Osteocyte (in vitro differentiated cells): ENCODE data around the gene PRAC2. TPM values are rescaled to one million over a fixed set of nuclear protein-coding genes. Genes with fewer than 3 reads are reported as not detected.

Experiments used
- DNase-seq: peaks from one replicate; pipeline ENCODE4 v3.0.0; 2021; ENCODE audit warnings: mixed read lengths; ENCODE audit not compliant: unreplicated experiment; ENCODE audit errors: extremely low spot score
- H3K27ac Mint-ChIP-seq: one replicate; pipeline ENCODE4 v1.8.0; 2021; ENCODE audit warnings: mild to moderate bottlenecking, mixed read lengths; ENCODE audit not compliant: unreplicated experiment
- H3K27me3 Mint-ChIP-seq: one replicate; pipeline ENCODE4 v1.8.0; 2021; ENCODE audit warnings: mixed read lengths; ENCODE audit not compliant: unreplicated experiment
- H3K36me3 Mint-ChIP-seq: one replicate; pipeline ENCODE4 v1.8.0; 2021; ENCODE audit warnings: mixed read lengths; ENCODE audit not compliant: unreplicated experiment
- H3K4me1 Mint-ChIP-seq: one replicate; pipeline ENCODE4 v1.8.0; 2021; ENCODE audit warnings: mixed read lengths; ENCODE audit not compliant: unreplicated experiment
- H3K4me3 Mint-ChIP-seq: one replicate; pipeline ENCODE4 v1.8.0; 2021; ENCODE audit warnings: mild to moderate bottlenecking, moderate library complexity, mixed read lengths; ENCODE audit not compliant: unreplicated experiment
- H3K9me3 Mint-ChIP-seq: one replicate; pipeline ENCODE4 v1.8.0; 2021; ENCODE audit warnings: mixed read lengths; ENCODE audit not compliant: unreplicated experiment
- total RNA-seq: library from RNA; stranded (reverse); gene quantifications from 2 replicates; pipeline ENCODE4 v1.2.1, GENCODE V29; 2021
- TF ChIP-seq, protein P1 (sequence below): fragments of 200-600 bp; sonication (generic); IDR thresholded peaks from 2 replicates; pipeline ENCODE4 v1.5.0; 2021; ENCODE audit warnings: antibody characterized with exemption, mild to moderate bottlenecking, moderate library complexity

PRAC2 gene
- total RNA-seq, 1 donor from 2014 or later = not detected

- H3K27me3 Mint-ChIP-seq = peaks cover 85% of the 10 kb centered on the region
- H3K4me3 Mint-ChIP-seq = no peak overlapping the region
- H3K36me3 Mint-ChIP-seq = no peaks in the 10 kb centered on the region
- no peaks in the 10 kb centered on the region for H3K9me3 Mint-ChIP-seq
- no peak for DNase-seq
- no peaks in the 10 kb centered on the region for H3K4me1 Mint-ChIP-seq
- TF ChIP-seq, protein P1, sequence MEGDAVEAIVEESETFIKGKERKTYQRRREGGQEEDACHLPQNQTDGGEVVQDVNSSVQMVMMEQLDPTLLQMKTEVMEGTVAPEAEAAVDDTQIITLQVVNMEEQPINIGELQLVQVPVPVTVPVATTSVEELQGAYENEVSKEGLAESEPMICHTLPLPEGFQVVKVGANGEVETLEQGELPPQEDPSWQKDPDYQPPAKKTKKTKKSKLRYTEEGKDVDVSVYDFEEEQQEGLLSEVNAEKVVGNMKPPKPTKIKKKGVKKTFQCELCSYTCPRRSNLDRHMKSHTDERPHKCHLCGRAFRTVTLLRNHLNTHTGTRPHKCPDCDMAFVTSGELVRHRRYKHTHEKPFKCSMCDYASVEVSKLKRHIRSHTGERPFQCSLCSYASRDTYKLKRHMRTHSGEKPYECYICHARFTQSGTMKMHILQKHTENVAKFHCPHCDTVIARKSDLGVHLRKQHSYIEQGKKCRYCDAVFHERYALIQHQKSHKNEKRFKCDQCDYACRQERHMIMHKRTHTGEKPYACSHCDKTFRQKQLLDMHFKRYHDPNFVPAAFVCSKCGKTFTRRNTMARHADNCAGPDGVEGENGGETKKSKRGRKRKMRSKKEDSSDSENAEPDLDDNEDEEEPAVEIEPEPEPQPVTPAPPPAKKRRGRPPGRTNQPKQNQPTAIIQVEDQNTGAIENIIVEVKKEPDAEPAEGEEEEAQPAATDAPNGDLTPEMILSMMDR = no peak
- H3K27ac Mint-ChIP-seq = no peak overlapping the region
Measured at GRCh38 chr17:48759288-48759687, 36.3 kb downstream of the PRAC2 start.

DNA sequence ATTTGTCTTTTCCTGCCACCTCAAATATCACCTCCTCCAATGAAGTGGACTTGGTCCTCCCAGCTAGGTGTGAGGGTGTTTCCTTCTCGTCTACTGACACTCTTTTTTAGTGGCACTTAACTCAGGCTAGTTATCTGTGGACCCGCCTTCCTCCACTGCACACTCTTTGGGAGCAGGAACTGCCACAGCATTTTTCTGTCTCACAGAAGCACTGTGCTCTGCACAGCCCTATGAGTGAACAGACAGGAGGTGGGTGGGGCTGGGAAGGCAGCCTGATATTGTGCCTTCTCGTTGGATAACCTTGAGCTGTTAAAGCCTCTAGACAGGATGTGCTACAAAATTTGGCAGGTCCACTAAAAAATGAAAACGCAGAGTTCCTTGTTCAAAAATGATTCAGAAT, 37.4 kb downstream of the PRAC2 start:
- H3K4me3 Mint-ChIP-seq = no peak overlapping the region
- H3K4me1 Mint-ChIP-seq = no peaks in the 10 kb centered on the region

DNA sequence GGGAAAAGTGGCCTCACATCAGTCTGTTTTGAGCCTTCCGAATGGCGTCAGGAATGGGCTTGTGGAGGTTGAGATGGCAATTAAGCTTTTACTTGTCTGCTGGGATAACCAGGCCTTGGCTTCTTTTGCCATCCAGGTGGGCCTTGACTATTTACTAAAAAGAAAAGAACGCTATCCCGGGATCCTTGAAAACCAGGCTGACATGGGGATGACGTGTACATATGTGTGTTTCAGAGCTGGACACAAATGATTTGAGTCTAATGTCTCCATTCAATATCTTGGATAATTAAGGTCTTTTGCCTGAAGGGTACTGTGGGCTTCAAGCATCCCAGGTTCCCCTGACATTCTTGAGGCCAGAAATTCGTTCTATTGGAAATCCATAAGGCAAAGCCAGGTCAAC, 38.1 kb downstream of the PRAC2 start:
- Mint-ChIP-seq H3K4me3 (no peak overlapping the region), H3K27ac (no peak overlapping the region), H3K27me3 (peaks cover 83% of the 10 kb centered on the region), H3K36me3 (no peaks in the 10 kb centered on the region), H3K4me1 (no peaks in the 10 kb centered on the region), H3K9me3 (no peaks in the 10 kb centered on the region)
- TF ChIP-seq, protein P1 = no peak
- DNase-seq = no peak

More for the DNA sequence above, 37.4 kb downstream of the PRAC2 start:
- Mint-ChIP-seq H3K27ac (no peak overlapping the region), H3K36me3 (no peaks in the 10 kb centered on the region), H3K9me3 (no peaks in the 10 kb centered on the region), H3K27me3 (peaks cover 84% of the 10 kb centered on the region)
- DNase-seq = no peak
- TF ChIP-seq, protein P1 = no peak

DNA sequence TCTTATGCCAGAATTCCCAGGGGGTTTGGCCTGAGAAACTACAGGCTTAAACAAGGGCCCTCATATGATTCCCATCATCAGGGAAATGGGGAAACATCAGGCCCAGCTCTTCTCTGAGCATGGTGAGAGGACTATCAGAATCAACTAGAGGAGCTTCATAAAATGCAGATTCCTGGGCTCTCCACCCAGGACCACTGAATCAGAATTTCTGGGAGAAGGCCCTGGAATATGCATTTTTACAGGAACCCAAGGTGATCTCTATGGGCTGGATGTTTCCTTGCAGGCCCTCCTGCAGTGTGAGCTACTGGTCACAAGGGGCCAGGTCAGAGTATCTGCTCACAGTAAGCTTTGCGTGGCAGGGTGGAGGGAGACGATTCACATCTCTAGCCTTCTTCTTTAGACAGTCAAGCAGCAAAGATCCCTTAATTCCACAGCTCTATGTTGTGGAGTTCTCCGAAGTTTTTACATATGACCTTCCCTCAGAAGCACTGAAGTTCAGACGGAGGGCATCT, 44.3 kb downstream of the PRAC2 start:
- Mint-ChIP-seq H3K4me1 (no peaks in the 10 kb centered on the region), H3K9me3 (no peaks in the 10 kb centered on the region), H3K27me3 (peaks cover 57% of the 10 kb centered on the region), H3K36me3 (no peaks in the 10 kb centered on the region), H3K27ac (no peak overlapping the region), H3K4me3 (no peak overlapping the region)
- no peak for DNase-seq
- TF ChIP-seq, protein P1 = no peak

DNA sequence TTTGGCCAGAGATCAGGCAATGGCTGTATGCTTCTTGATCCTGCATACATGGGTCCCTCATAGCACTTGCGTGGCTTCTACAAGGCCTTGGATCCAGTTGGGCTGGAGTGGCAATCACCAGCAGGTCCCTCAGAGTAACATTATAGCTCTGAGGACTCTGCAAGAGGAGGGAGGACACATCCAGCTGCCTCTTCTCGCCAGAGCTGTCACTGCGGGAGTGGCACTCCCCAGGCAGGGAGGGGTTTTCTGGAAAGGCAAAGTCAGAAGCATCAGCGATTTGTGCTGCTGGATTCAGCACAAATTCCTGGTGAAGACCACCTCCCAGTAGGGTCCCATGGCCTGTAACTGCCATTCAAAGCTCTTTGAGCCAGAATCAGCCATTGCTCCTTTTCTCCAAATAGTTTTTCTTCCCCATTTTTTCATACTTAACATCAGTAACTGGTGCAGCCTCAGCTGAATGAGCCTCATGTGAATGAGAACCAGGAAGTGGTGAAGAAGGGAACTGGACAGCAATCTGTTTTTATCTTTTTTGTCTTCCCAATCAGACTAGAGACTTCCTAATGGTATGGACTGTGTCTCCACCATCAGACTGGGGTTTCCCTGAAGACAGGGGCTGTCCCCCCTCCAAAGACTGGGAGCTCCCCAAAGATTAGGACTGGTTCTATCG, 46.2 kb downstream of the PRAC2 start:
- H3K9me3 Mint-ChIP-seq = no peaks in the 10 kb centered on the region
- H3K27ac Mint-ChIP-seq = no peak overlapping the region
- no peak overlapping the region for H3K4me3 Mint-ChIP-seq
- H3K27me3 Mint-ChIP-seq = peaks cover 47% of the 10 kb centered on the region
- TF ChIP-seq, protein P1 = no peak
- no peaks in the 10 kb centered on the region for H3K4me1 Mint-ChIP-seq
- no peaks in the 10 kb centered on the region for H3K36me3 Mint-ChIP-seq
- DNase-seq = no peak
